NCI-H1092 (cell line): ENCODE data around the gene ZNF692.

ENCODE experiments used
- DNase-seq: peaks from one replicate; lab custom pipeline; 2025; lab: John Stamatoyannopoulos, UW

Gene ZNF692

DNA sequence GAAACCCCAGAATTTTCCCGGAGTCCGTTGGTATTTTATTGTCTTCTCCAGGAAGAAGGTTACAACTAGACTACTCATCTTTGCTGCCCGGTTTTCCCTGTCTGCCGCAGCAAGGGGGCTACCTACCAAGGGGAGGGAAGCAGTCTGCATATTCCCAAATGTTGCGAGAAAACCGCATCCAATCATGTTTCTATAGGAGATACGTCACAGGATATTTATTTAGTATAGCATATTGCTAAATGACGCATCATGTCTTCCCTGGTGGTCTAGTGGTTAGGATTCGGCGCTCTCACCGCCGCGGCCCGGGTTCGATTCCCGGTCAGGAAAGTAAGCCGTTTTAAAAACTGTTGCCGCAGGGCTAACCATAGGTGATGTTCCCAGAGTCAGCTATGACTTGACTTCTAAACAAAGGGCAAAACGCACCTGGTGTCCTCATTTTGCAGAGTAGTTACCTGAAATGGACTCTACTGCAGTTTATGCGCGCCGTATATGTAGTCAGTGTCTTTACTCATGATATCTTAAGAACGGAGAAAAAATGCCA lies 15.2 kb upstream of the ZNF692 start:
- peak; percentile 89 for DNase-seq

DNA sequence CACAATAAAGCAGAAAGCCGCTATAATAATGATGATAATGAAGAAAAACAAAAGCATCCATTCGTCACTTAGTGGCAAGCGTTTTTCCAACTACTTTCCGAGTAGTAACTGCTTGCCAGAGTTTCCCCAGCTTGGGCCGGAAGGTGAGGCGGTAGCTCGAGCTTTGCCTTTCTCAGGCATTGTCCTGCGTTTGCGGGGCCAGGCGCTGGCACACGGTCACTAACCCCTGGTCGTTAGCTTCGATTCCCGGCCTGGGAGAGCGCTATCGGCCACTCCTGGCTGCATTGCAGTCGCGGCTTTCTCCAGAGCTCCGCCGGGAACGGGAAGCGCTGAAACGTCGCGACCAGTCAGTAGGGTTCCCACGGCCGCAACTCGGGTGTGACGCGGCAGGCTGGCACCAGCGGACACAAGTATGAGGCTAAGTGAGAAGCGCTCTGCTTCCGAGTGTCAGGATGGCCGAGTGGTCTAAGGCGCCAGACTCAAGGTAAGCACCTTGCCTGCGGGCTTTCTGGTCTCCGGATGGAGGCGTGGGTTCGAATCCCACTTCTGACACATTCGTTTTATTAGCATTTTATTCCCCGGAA lies 14.6 kb upstream of the ZNF692 start:
- peak; percentile 94 for DNase-seq

DNA sequence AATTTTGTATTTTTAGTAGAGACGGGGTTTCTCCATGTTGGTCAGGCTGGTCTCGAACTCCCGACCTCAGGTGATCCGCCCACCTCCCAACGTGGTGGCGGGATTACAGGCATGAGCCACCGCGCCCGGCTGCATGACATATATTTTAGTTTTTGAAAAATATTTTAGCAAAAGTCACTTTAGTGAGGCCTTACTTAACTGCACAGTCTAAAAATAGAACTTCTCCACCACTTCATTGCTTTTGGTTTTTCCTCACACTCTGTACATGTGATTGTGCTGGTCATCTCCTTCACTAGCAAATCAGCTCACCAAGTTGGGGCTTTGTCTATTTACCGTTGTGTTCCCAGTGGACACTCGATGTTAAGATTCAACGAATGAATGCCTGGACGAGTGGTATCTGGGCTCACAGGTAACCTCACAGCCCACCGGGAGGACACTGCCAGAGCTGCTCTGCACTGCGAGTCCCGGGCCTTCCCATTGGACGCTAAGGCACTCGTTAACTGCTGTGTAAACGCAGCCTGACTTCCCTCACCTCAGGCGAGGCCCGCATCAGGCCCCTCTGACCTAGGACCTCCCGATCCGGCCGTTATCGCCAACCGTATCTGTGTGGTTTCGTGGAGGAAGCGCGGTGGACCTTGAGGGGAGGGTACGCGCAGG lies 14.0 kb upstream of the ZNF692 start:
- DNase-seq: peak; percentile 43

DNA sequence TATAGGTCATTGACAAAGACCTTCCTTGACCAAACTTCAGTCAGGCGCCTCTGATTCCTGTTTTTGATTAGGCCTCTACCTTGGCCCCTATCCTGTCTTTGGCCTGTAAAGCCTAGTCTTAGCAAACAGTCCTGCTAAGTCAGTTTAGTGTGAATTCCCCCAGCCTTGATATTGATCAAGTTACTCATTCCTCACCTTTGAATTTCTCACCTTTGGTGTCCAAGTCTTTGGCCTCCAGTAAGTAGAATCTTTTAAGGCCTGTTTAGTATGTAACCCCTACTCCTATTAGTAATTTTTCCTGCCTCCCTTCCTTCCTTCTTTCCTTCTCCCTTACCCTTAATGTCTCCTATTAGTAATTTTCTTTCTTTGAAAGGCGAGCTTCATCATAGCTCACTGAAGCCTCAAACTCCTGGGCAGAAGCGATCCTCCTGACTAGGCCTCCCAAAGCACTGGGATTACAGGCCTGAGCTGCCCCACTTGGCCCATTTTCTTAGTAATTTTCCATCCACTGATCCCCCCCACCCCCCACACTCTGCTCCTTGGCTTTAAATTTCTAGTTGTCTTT lies 13.0 kb upstream of the ZNF692 start:
- DNase-seq: no peak

DNA sequence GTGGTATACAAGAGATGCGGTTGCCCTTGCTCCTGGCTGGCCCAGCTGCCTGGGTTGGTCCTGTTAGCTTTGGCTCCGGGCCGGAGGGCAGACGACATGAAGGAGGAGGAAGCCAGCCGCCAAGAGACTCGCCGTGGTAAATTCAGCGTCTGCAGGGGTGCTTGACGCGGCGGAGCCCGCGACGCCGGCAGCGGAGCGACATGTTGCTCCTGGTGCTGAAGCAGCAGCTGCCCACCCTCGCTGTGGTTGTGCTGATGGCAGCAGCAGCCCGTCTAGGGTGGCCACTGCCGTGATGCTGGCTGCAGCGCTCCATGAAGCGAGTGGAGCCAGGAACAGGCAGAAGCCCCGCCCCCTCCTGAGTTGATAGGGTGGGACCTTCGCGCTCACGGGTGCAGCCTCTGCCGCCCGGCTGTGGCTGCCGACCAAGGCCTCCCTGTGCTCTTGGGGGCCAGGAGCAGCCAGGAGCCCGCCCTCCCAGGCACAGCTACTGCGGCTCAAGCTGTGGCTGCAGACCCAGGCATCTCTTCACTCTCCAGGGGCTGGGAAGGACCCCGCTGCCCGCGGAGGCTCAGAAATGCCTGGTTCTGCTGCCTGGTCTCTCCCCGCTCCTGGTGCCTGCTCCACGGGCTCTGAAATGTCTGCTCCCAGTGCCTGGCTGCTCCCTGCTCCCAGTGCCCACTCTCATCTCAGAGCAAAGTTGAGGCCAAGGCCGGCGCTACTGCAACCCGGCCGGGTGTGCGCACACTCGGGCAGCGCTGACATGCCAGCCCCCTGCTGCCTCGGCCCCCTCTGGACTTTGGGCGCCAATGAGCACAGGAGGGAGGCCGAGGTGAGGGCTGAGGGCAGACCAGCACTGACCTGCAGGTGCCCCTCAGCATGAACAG lies 4.4 kb upstream of the ZNF692 start:
- DNase-seq: peak; percentile 91

DNA sequence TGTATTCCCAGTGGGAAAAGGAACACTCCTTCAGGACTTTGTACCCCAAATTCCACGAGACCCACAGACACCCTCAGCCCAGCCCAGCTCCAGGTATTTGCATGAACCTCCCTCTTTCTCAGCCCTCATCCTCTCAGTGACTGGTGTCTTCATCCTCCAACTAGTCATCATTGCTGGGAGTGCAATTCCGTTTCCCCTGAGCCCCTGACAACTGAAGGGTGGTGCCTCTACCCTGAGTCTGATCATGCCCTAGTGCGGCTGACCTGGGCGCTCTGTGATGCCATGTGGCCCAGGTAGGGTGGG lies 3.8 kb upstream of the ZNF692 start:
- DNase-seq: no peak

DNA sequence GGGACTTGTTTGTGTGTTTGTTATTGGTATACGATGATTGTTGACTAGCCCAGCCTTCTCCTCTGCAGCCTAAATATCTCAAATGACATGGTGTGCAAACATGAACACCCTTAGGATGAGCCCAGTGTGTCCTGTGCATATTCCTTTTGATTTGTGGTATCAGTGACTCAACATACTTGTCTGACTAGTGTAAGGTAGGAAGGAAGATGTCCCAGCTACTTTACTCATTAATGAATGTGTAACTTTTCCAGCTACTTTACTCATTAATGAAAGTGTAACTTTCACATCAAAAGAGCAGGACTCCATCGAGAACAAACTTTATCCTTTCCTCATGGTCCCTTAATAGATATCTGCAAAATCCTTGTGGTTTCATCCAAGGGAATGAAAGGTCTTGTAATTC lies 2.7 kb upstream of the ZNF692 start:
- no peak for DNase-seq

DNA sequence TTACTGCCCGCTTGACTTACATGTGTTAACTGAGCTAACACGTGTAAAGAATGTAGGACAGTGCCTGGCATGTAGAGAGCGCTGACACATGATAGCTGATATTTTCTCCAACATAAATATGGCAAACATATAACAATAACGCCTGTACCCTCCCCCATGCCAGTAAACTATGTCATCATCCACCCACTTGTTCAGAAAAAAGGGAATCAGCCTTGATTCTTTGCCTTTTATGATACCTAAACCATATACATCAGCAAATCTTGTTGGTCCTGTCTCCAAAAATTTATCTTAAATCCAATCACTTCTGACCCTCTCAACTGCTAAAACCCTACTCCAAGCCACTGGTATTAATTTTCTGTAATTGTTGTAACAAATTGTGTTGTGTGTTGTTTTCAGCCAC lies 1.1 kb upstream of the ZNF692 start:
- DNase-seq: no peak

DNA sequence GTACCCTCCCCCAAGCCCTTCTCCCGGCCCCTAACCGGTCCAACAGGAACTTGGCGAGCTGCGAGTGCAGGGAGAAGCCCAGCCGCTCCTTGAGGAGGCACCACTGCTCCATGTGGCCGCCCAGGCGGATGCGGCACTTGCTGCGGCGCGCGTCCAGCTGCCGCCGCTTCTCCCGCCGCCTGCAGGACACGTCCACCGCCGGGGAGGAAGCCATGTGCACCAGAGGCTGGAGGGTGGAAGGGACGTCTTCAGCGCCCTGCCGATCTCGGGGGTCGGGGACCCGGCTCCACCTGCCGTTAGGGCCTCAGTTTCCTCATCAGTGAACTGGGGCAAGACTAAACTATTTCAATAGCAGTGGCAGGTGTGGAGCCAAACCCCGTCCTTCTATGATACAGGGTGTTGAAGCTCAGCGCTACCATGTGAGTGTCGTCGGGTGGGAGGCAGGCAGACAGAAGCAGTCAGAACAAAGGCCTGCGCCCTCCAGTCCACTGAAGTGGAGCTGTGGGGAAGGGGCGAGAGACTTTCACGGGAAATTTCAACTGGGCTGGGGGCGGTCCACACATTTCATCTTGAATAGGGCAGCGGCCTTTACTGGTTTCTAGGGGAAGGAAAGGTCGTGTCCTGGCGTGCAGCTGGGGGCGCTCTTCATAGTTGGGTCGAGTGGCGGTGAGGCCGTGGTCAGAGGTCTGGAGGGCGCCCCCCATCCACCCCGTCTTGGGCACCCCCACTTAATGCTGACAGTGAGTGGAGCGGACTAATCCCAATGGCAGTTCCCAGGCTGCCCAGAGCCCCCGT lies 592 bp downstream of the ZNF692 start:
- DNase-seq: peak; percentile 82

DNA sequence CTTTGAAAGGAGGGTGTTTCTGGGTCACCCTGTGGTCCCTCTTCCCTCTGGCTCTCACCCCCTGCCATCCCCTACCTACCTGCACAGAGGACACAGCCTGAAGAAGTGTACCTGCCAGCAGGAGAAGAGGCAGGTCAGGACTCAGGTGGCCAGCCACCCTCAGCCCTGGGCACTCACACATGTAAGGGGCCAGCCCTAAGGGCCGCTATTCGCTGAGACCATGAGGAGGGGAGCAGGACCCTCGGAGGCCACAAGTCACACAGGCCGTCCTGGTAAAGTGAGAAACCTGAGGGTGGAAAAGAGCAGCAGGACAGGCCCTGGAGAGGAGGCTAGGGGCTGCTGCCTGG lies 1.2 kb downstream of the ZNF692 start:
- DNase-seq: no peak

DNA sequence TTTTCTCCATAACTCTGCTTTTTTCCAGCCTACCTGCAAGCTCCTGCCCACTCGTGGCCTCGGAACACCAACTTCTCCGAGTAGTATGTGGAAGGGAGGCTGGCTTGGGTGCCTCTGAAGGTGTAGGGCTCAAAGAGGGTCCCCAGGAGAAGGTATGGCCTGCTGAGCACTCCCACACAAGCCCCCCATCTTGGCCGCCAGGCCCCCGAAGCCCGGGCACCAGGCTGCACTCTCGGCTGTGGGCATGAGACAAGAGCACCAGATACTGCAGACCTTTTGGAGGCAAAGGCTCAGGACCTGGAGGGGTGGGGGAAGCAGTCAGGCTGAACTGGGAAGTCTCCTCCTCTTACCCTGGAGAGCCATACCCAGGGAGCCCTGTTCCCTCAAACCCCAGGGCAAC lies 1.7 kb downstream of the ZNF692 start:
- no peak for DNase-seq

DNA sequence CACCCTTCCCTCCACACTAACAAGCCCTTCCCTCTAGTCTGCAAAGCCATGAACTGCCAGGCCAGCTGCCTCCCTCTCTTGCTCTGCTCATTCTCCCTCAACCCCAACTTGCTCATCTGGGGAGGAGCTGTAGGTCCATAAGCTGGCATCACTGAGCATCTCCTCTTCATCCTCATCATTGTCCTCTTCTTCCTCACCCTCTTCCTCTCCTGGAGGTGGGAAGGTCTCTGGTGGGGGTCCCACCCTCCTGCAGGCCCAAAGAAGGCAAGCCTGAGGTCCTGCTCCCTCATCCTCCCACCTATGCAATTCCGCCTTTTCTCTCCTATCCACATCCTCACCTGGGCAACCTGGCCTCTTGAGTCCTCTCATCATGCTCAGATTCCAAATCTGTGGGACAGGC lies 2.7 kb downstream of the ZNF692 start:
- no peak for DNase-seq

DNA sequence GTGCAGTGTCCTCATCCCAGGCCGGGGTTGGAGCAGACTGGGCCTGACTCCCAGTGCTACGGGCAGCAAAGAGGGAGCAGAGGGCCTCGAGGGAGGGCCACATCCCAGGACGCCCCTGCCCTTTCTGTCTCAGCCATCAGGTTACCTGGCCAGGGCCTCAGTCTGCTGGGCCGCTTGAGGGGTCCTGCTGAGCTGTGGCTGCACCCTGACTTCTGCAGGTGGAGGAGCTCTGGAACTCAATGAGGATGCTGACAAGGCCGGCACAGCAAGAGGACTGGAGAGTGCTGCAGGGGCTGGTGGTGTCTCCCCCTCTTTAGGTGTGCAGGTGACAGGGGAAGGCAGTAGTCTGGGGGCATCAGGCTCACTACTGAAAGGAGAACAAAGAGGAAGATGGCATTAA lies 3.3 kb downstream of the ZNF692 start:
- DNase-seq: no peak

DNA sequence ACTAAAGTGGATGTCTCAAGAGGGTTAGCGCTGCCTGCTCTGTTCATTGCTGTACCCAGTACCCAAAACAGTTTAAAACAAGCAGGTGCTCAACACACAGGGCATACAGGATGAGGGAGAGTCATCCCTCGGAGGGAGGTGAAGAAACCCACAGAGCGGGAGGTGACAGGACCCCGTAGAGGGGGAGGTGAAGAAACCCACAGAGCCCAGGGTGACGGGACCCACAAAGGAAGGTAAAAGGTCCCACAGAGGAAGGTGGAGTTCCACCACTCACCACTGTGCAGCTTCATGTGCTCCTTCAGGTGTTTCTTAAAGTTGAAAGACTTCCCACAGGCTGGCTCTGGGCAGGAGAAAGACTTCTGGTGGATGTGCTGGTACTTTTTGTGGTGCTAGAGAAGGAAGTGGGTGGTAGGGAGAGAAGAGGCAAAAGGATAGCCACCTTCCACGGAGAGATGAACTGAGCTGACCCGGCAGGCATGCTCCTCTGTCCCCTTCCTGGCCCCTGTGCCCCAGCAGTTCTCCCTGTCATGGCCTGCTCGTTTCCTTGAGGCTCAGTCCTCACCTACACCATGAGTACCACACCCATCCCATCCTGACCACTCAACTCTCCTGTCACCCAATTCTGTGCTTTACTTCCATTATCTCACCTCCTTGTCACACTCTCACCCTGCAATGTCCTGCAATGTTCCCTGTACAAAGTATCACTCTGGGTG lies 5.1 kb downstream of the ZNF692 start:
- DNase-seq: no peak

DNA sequence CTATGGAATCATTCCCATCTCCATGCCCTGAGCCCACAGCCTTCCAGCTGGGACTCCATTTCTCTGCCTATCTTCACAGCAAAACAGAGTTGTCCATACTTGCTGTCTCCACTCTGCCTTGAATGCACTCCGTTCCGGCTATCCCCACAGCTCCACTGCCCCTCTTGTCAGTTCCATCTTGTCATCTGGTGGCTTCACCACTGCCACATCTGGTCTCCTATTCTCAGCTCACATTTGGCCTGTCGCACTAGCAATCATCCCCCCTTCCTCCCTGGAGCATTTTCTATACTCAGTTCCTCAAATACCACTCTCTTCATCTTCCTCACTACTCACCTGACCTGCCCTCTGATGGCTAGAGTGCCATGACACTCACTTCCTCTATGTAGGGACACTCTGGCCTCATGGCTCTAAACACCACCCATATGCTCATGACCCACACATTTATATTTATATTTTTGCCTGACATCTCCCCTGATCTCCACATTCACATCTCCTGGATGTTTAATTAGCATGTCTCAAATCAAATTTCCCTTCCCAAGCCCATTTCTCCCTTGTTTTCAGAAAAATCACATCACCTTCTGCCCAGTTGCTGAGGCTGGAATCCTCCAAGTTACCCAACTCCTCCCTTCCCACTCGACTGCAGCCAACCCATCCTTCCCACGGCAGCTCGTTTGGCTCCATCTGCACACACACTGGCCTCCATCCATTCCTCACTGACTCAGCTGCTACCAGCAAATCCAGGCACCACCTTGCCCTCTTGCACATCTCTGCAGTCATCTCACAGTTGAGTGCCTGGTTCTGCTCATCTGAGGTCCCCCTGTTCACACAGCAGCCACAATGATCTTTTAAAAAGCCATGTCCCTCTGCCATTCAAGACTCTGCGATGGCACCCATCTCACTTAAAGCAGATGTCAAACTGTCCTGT lies 6.1 kb downstream of the ZNF692 start:
- no peak for DNase-seq

DNA sequence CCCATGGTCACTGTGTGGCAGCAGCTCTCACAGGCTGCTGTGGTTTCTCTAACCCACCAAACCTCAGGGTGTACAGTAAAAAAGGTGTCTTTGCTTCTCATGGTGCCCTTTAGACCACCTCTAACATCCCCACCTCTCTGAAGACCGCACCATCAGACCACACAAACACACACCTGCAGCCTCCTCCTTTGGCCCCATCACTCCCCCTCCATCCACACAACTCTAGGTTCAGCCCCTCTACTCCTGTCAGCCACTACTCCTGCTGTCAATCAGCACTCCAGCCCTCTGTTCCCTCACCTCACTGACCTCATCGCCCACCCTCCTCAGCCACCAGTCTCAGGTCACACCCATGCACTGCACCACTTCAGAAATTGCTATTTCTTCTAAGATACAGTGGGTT lies 7.5 kb downstream of the ZNF692 start:
- no peak for DNase-seq

DNA sequence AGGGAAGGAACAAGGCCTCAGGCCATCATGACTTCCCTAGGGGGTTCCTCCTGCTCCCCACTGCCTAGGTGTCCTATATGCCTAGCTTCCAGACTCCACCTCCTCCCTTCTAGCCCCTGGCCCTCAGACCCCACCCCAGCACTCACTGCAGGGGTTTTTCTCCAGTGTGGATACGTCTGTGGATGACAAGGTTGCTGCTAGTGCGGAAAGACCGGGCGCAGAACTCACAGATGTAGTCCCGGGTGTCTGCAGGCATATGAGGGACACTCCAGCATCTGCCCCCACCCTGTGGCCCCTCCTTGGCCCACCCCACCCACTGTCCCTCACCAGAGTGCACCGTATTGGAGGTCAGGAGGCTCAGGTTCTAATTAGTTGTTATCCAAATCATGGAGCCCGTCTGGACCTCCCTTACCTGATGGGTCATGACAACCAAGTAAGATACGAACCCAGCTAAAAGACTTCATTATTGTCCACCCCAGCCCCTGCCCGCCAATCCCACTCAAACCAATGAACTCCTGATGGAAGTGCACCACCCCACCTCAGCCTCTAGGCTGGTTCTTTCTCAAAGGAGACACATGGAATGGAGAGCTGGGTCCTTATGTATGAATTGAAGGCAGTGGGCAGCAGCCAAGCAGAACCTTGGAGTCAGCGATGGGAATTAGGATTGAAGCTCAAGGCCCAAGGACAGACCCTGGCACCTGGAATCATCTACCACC lies 8.2 kb downstream of the ZNF692 start:
- DNase-seq: no peak

DNA sequence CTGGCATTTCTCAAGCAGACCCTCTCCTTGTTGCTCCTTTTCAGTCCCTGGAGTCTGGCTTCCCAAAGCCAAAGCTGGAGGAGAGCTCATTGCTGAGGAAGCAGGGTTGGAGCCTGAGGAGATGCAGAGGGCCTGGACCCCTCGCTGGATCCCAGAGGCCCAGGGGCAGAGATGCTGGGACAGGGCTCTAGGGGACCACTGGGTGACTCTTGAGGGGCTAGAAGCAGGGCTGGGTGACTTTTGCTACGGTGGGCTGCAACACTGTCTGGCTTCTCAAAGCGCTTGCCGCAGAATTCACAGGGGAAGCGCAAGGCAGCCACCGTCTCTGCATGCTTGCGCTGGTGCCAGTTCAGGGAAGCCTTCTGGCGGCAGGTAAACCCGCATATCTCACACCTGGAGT lies 8.8 kb downstream of the ZNF692 start:
- DNase-seq: no peak

DNA sequence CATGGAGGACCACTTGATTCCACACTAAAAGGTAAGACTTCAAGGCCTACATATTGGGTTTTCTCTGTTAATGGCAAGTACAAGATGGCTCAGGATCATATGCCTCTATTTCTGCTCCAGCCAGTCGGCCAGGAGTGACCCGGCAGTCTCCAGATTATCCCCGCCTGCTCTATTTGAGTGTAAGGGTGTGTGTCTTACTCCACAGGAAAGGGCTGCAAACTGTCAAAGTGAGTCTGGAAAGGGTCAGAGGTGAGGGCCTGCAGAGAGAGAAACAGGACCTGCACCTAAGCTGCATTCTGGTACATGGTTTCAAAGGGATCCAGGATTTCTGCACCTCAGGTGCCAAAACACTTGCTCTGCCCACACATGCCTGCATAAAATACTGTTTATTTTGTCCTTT lies 9.2 kb downstream of the ZNF692 start:
- DNase-seq: no peak

DNA sequence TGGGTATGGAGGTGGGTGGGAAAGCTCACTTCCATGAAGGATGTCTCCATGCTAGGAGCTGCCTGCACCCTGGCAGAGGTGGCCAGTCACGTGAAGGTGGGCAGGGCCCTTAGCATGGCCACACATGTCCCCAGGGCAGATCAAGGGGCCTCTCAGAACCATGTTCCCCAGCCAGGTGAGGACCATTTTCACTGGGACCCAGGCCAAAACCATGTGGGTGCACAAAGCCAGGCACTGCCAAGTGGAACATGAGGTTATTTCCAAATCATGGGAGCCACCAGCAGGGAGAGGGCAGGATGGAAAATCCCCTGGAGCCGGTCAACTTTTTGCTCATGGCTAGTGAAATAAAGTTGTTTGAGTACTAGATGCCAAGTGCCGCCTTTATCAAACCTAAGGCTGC lies 9.7 kb downstream of the ZNF692 start:
- no peak for DNase-seq
